ENCODE results near the gene ETNK1.

ETNK1 gene

GRCh38 chr12:22733756-22734155, 108.8 kb downstream of the ETNK1 start:
- no peak for DNase-seq (ENCODE audit: low read depth)
- no peak overlapping the region for H3K4me3 ChIP-seq (ENCODE audit: low read depth, low read length)
- TF ChIP-seq CTCF (IDR thresholded peaks at IDR 0.05; ENCODE audit: low read depth, low read length, missing control alignments): no peak

- DNase-seq (ENCODE audit: low read depth): no peak
- H3K4me3 ChIP-seq (ENCODE audit: low read depth, low read length): no peak overlapping the region
- TF ChIP-seq CTCF (IDR thresholded peaks at IDR 0.05; ENCODE audit: low read depth, low read length, missing control alignments): no peak
These were observed 114.0 kb downstream of the ETNK1 start for GRCh38 chr12:22738945-22739344.

Measured in GM12864 (cell line).